GM12878 (cell line): ENCODE measurements around the gene A1BG.

Experiments
- ATF3 ChIP-seq: IDR thresholded peaks from 2 replicates; pipeline ENCODE4 v1.6.1; 2011; ENCODE audit warnings: low read depth, mild to moderate bottlenecking, low read length, moderate library complexity, borderline replicate concordance; ENCODE audit errors: extremely low read depth
- BACH1 ChIP-seq: fragments of 450-650 bp; IDR thresholded peaks from 2 replicates; pipeline ENCODE4 v1.6.1; 2017; ENCODE audit warnings: mild to moderate bottlenecking, borderline replicate concordance
- CREM ChIP-seq: IDR thresholded peaks from 2 replicates; pipeline ENCODE4 v1.6.1; 2014; ENCODE audit warnings: antibody characterized with exemption, low read depth
- CTCF ChIP-seq, 3 experiments: IDR thresholded peaks in 2 of 3; conservative IDR thresholded peaks in 1 of 3; 2 replicates each; pipeline ENCODE4 v1.5.1; 2011; ENCODE audit warnings: low read depth in 3 of 3, low read length in 3 of 3, mild to moderate bottlenecking in 3 of 3, control low read depth in 2 of 3, moderate library complexity in 2 of 3, inconsistent platforms in 1 of 3, mixed read lengths in 1 of 3; ENCODE audit not compliant: control insufficient read depth in 2 of 3, insufficient read depth in 1 of 3; ENCODE audit errors: extremely low read depth in 1 of 3
- E2F4 ChIP-seq: IDR thresholded peaks from 2 replicates; pipeline ENCODE4 v1.6.1; 2012; ENCODE audit warnings: low read depth, low read length, improper control_type of control experiment
- HDAC2 ChIP-seq: fragments of 200-600 bp; sonication (generic); IDR thresholded peaks from 2 replicates; pipeline ENCODE4 v1.6.1; 2017
- MTA3 ChIP-seq: IDR thresholded peaks from 2 replicates; pipeline ENCODE4 v1.6.1; 2012; ENCODE audit warnings: low read length, inconsistent platforms, borderline replicate concordance
- MYC ChIP-seq: IDR thresholded peaks from 2 replicates; pipeline ENCODE4 v1.6.1; 2011; ENCODE audit warnings: mild to moderate bottlenecking, low read length, moderate library complexity, inconsistent platforms; ENCODE audit not compliant: insufficient read depth, insufficient replicate concordance, insufficient read length, severe bottlenecking
- RFX5 ChIP-seq: IDR thresholded peaks from 2 replicates; pipeline ENCODE4 v1.6.1; 2011; ENCODE audit warnings: low read depth, low read length, improper control_type of control experiment
- TAF1 ChIP-seq: IDR thresholded peaks from 2 replicates; pipeline ENCODE4 v1.6.1; 2011; ENCODE audit warnings: mild to moderate bottlenecking, low read depth, low read length, borderline replicate concordance
- ZNF24 ChIP-seq: fragments of 450-650 bp; IDR thresholded peaks from 2 replicates; pipeline ENCODE4 v1.6.1; 2017; ENCODE audit warnings: antibody characterized with exemption, mild to moderate bottlenecking
- TF ChIP-seq, protein P1 (sequence below): IDR thresholded peaks from 2 replicates; pipeline ENCODE4 v1.6.1; 2012; ENCODE audit warnings: mild to moderate bottlenecking, low read depth, low read length

- TF ChIP-seq ATF3 (no peak), CTCF (IDR thresholded peaks at IDR 0.05 in 2 of 3, conservative IDR thresholded peaks at IDR 0.05 in 1 of 3; ENCODE audit: control insufficient read depth in 2 of 3, extremely low read depth in 1 of 3, insufficient read depth in 1 of 3, low read depth in 3 of 3, low read length in 3 of 3) (no peak), BACH1 (no peak), TAF1 (no peak), HDAC2 (no peak), MTA3 (no peak), MYC (no peak), CREM (no peak), E2F4 (no peak), RFX5 (no peak), ZNF24 (no peak)
- TF ChIP-seq, protein P1, sequence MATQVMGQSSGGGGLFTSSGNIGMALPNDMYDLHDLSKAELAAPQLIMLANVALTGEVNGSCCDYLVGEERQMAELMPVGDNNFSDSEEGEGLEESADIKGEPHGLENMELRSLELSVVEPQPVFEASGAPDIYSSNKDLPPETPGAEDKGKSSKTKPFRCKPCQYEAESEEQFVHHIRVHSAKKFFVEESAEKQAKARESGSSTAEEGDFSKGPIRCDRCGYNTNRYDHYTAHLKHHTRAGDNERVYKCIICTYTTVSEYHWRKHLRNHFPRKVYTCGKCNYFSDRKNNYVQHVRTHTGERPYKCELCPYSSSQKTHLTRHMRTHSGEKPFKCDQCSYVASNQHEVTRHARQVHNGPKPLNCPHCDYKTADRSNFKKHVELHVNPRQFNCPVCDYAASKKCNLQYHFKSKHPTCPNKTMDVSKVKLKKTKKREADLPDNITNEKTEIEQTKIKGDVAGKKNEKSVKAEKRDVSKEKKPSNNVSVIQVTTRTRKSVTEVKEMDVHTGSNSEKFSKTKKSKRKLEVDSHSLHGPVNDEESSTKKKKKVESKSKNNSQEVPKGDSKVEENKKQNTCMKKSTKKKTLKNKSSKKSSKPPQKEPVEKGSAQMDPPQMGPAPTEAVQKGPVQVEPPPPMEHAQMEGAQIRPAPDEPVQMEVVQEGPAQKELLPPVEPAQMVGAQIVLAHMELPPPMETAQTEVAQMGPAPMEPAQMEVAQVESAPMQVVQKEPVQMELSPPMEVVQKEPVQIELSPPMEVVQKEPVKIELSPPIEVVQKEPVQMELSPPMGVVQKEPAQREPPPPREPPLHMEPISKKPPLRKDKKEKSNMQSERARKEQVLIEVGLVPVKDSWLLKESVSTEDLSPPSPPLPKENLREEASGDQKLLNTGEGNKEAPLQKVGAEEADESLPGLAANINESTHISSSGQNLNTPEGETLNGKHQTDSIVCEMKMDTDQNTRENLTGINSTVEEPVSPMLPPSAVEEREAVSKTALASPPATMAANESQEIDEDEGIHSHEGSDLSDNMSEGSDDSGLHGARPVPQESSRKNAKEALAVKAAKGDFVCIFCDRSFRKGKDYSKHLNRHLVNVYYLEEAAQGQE, result no peak
Observed at GRCh38 chr19:58396691-58397532, 43.6 kb upstream of the A1BG start.
